ENCODE data around the gene PSMG4. TPM values are rescaled to one million over a fixed set of nuclear protein-coding genes. Genes with fewer than 3 reads are reported as not detected.

PSMG4 gene
- total RNA-seq, 2 experiments from 2014 or later = 50.2 to 53.9 TPM

DNA sequence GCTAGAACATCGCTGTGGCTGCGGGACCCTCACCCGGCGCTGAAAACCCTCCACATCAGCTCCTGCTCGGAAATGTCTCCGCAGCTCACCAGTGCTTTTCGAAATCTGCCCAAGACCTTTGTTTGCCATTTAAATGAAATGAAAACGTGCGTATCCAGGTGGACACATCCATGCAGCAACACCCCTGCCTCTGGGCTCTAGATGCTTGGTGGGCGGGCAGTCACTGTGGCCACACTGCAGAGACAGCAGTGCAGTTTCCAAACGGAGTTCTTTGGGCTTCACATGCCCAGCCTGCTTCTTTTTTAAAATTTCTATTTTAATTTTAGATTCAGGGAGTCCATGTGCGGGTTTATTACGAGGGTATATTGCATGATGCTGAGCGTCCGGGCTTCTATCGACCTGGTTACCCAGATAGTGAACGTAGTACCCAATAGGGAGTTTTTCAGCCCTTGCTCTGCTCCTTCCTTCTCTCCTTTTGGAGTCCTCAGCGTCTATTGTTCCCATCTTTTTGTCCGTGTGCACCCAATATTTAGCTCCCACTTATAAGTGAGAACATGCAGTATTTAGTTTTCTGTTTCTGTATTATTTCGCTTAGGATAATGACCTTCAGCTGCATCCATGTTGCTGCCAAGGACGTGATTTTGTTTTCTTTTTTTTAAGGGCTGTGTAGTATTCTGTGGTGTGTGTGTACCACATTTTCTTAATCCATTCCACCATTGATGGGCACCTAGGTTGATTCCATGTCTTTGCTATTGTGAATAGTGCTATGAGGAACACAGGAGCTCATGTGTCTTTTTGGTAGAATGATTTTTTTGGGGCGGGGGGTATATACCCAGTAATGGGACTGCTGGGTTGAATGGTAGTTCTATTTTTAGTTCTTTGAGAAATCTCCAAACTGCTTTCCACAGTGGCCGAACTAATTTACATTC lies 26.5 kb upstream of the PSMG4 start:
- ATAC-seq (no peak), DNase-seq (no peak)
- peaks cover 75% of the 10 kb centered on the region for H3K27me3 Mint-ChIP-seq
- intact Hi-C loops (cut with micrococcal nuclease) = no loop called here
- no peak overlapping the region for H3K27ac Mint-ChIP-seq
- no peaks in the 10 kb centered on the region for H3K36me3 Mint-ChIP-seq (ENCODE audit: low read depth)
- H3K4me3 Mint-ChIP-seq = no peak overlapping the region
- POLR2A ChIA-PET = interaction anchor here (1.2 kb wide), 1 partner anchor 12 kb away, joined by 4 read pairs; no protein-coding TSS in a partner anchor
- no peaks in the 10 kb centered on the region for H3K9me3 Mint-ChIP-seq
- TF ChIP-seq, protein P1, sequence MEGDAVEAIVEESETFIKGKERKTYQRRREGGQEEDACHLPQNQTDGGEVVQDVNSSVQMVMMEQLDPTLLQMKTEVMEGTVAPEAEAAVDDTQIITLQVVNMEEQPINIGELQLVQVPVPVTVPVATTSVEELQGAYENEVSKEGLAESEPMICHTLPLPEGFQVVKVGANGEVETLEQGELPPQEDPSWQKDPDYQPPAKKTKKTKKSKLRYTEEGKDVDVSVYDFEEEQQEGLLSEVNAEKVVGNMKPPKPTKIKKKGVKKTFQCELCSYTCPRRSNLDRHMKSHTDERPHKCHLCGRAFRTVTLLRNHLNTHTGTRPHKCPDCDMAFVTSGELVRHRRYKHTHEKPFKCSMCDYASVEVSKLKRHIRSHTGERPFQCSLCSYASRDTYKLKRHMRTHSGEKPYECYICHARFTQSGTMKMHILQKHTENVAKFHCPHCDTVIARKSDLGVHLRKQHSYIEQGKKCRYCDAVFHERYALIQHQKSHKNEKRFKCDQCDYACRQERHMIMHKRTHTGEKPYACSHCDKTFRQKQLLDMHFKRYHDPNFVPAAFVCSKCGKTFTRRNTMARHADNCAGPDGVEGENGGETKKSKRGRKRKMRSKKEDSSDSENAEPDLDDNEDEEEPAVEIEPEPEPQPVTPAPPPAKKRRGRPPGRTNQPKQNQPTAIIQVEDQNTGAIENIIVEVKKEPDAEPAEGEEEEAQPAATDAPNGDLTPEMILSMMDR (IDR thresholded peaks at IDR 0.05) = no peak
- peaks cover 36% of the 10 kb centered on the region for H3K4me1 Mint-ChIP-seq (ENCODE audit: low read depth)
- CTCF ChIA-PET = interaction anchor here (1.1 to 1.7 kb wide), 2 partner anchors 11 to 19 kb away, joined by 3 to 11 read pairs; no protein-coding TSS in a partner anchor

DNA sequence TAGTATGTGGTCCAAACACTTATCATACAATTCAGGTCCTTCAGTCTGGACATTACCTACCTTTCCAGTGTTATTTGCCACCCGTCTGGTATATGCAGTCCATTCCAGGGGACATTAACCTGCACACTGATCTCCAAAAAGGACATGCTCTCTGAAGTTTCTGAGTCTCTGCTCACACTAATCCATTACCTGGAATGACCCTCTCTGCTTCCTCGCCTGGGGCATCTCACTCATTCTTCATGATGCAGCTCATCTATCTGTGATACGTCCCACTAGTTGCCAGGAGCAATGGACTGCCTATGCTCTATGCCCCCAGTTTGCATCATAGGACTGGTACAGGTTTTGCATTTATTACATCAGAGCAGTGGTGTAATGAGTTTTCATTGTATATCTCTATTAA lies 25.4 kb upstream of the PSMG4 start:
- intact Hi-C loops (cut with micrococcal nuclease) = no loop called here
- ATAC-seq = no peak
- Mint-ChIP-seq H3K4me3 (no peak overlapping the region), H3K27ac (no peak overlapping the region), H3K4me1 (ENCODE audit: low read depth) (peaks cover 31% of the 10 kb centered on the region), H3K27me3 (peaks cover 73% of the 10 kb centered on the region), H3K9me3 (no peaks in the 10 kb centered on the region), H3K36me3 (ENCODE audit: low read depth) (no peaks in the 10 kb centered on the region)
- ChIA-PET CTCF (interaction anchor here (1.1 kb wide), 1 partner anchor 10 kb away, joined by 3 read pairs; no protein-coding TSS in a partner anchor), POLR2A (no interaction called here)
- TF ChIP-seq, protein P1 (IDR thresholded peaks at IDR 0.05) = no peak
- DNase-seq = no peak

DNA sequence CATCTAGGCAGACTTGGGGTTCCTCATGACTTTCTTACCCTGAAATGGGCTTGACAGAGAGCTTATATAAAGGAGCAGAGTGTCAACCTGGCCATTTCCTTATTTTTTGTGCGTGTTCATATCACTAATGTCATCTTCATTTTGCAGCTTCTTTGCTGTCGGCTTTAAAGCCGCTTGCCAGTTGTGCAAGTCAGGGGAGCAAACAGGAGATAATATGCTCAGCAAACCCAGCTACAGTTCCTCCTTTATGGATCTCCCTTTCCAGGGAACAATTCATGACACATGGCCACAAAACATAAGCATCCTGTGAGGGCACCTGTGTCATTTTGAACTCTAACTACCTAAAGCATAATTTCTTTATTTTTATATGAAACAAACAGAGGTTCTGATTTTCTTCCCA lies 24.8 kb upstream of the PSMG4 start:
- peaks cover 26% of the 10 kb centered on the region for H3K4me1 Mint-ChIP-seq (ENCODE audit: low read depth)
- TF ChIP-seq, protein P1 (IDR thresholded peaks at IDR 0.05) = no peak
- ATAC-seq (no peak), DNase-seq (no peak)
- intact Hi-C loops (cut with micrococcal nuclease) = no loop called here
- H3K27me3 Mint-ChIP-seq = peaks cover 71% of the 10 kb centered on the region
- no peak overlapping the region for H3K27ac Mint-ChIP-seq
- H3K4me3 Mint-ChIP-seq = no peak overlapping the region
- H3K36me3 Mint-ChIP-seq (ENCODE audit: low read depth) = no peaks in the 10 kb centered on the region
- ChIA-PET CTCF (no interaction called here), POLR2A (no interaction called here)
- no peaks in the 10 kb centered on the region for H3K9me3 Mint-ChIP-seq

DNA sequence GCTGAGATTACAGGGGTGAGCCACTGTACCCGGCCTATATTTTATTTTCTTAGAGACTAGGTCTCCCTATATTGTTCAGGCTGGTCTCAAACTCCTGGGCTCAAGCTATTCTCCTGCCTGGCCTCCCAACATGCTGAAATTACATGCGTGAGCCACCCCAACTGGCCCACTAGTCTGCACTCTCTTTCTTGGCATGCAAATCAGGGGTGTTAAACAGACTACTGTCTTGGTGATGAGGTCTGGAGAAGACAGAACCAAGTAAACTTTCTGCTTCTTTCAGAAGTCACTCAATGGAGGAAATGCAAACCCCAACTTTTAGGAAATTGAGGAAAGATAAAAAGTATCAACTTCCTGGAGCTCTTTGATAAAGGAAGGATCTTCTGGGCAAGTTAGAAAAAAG lies 23.3 kb upstream of the PSMG4 start:
- intact Hi-C loops (cut with micrococcal nuclease) = no loop called here
- peaks cover 59% of the 10 kb centered on the region for H3K27me3 Mint-ChIP-seq
- H3K4me3 Mint-ChIP-seq = no peak overlapping the region
- H3K4me1 Mint-ChIP-seq (ENCODE audit: low read depth) = peaks cover 12% of the 10 kb centered on the region
- ATAC-seq (no peak), DNase-seq (no peak)
- no peaks in the 10 kb centered on the region for H3K36me3 Mint-ChIP-seq (ENCODE audit: low read depth)
- no peak overlapping the region for H3K27ac Mint-ChIP-seq
- H3K9me3 Mint-ChIP-seq = no peaks in the 10 kb centered on the region
- ChIA-PET POLR2A (interaction anchor here (0.6 to 0.9 kb wide), 2 partner anchors 13 to 55 kb away, joined by 3 read pairs; no protein-coding TSS in a partner anchor), CTCF (interaction anchor here (2.3 kb wide), 1 partner anchor 16 kb away, joined by 15 read pairs; no protein-coding TSS in a partner anchor)
- TF ChIP-seq, protein P1 (IDR thresholded peaks at IDR 0.05) = no peak

GRCh38 chr6:3236005-3236404 lies 22.7 kb upstream of the PSMG4 start:
- TF ChIP-seq, protein P1 (IDR thresholded peaks at IDR 0.05) = no peak

More at GRCh38 chr6:3236005-3236404, 22.7 kb upstream of the PSMG4 start:
- no peaks in the 10 kb centered on the region for H3K36me3 Mint-ChIP-seq (ENCODE audit: low read depth)
- intact Hi-C loops (cut with micrococcal nuclease) = no loop called here
- ATAC-seq (no peak), DNase-seq (no peak)
- no peaks in the 10 kb centered on the region for H3K9me3 Mint-ChIP-seq
- H3K4me3 Mint-ChIP-seq = no peak overlapping the region
- ChIA-PET CTCF (interaction anchor here (2.3 kb wide), 1 partner anchor 15 kb away, joined by 15 read pairs; no protein-coding TSS in a partner anchor), POLR2A (interaction anchor here (0.9 kb wide), 1 partner anchor 12 kb away, joined by 3 read pairs; no protein-coding TSS in a partner anchor)
- H3K27ac Mint-ChIP-seq = no peak overlapping the region
- peaks cover 56% of the 10 kb centered on the region for H3K27me3 Mint-ChIP-seq
- H3K4me1 Mint-ChIP-seq (ENCODE audit: low read depth) = peaks cover 9% of the 10 kb centered on the region

Data from activated CD8-positive, alpha-beta T cell treated with anti-CD3 and anti-CD28 coated beads for 36 hours (primary cell).